ENCODE results near the gene USP2.

Gene USP2

DNA sequence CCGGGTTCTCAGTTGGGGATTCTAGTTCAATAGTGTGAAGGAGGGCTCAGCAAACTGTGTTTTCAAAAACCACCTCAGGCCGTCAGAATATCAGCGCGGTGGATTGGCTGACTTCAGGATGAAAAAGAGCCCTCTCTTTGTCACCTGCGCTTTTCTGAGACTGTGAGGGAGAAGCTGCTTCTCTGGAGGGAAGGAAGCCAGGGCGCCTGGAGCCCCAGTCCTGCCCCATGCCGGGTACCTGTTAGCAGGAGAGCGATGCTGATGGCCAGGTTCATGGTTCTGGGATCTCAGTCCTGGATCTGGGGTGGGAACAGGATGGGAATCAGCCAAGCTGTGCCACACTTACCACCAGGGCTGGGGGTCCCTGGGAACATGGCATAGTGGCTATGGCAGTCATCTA lies 39.1 kb upstream of the USP2 start:
- Histone ChIP-seq H3K27me3 (ENCODE audit: control insufficient read depth in 1 of 2, insufficient read depth in 2 of 2, low read length in 2 of 2) (peaks cover 16 to 33% of the 10 kb centered on the region in 2 donors), H3K27ac (ENCODE audit: low read length) (no peak overlapping the region), H3K4me3 (ENCODE audit: low read length in 2 of 2) (no peak overlapping the region), H3K9me3 (ENCODE audit: control insufficient read depth in 2 of 2, low read length in 2 of 2) (no peaks in the 10 kb centered on the region), H3K36me3 (ENCODE audit: control insufficient read depth in 2 of 2, insufficient read depth in 2 of 2, low read length in 2 of 2) (no peaks in the 10 kb centered on the region), H3K9ac (ENCODE audit: low read length in 2 of 2) (no peak overlapping the region), H3K4me1 (ENCODE audit: control insufficient read depth, insufficient read depth, low read length) (peaks cover 30% of the 10 kb centered on the region)

DNA sequence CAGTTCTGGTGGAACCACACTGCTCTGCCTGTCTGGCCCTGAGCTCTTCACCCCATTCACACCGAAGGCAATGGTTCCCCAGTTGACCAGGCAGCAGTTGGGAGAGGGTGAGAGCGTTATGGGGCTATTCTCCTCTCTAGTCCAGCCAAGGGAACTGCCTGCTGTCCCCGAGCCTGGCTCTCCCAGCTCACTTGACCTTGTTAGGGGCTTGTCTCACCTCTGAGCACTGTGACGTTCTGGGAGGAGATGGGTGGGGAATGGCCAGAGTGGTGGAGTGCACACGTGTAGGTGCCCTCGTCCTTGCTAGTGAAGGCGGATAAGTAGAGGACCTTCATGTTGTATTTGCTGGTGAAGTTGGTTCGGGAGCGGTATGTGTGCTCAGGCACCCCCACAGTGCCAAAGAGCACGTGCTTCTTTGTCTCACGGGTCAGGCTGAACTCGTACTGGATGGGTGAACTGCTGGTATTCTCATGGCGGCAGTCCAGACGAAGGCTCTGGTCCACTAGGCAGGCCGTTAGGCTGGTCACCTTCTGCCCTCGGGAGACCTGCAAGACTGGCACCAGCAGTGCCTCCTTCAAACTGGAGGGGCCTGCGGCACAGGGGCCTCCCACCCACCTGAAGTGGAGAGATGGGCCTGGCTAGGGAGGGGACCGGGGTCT lies 38.5 kb upstream of the USP2 start:
- H3K9ac ChIP-seq (ENCODE audit: low read length in 2 of 2): no peak overlapping the region
- no peaks in the 10 kb centered on the region for H3K9me3 ChIP-seq (ENCODE audit: control insufficient read depth in 2 of 2, low read length in 2 of 2)
- H3K36me3 ChIP-seq (ENCODE audit: control insufficient read depth in 2 of 2, insufficient read depth in 2 of 2, low read length in 2 of 2): no peaks in the 10 kb centered on the region
- no peak overlapping the region for H3K27ac ChIP-seq (ENCODE audit: low read length)
- peaks cover 27% of the 10 kb centered on the region for H3K4me1 ChIP-seq (ENCODE audit: control insufficient read depth, insufficient read depth, low read length)
- peaks cover 16 to 33% of the 10 kb centered on the region in 2 donors for H3K27me3 ChIP-seq (ENCODE audit: control insufficient read depth in 1 of 2, insufficient read depth in 2 of 2, low read length in 2 of 2)
- no peak overlapping the region for H3K4me3 ChIP-seq (ENCODE audit: low read length in 2 of 2)

GRCh38 chr11:119419246-119419645 lies 37.8 kb upstream of the USP2 start:
- Histone ChIP-seq H3K9me3 (ENCODE audit: control insufficient read depth in 2 of 2, low read length in 2 of 2) (no peaks in the 10 kb centered on the region), H3K27ac (ENCODE audit: low read length) (no peak overlapping the region), H3K4me3 (ENCODE audit: low read length in 2 of 2) (no peak overlapping the region), H3K4me1 (ENCODE audit: control insufficient read depth, insufficient read depth, low read length) (peaks cover 24% of the 10 kb centered on the region), H3K36me3 (ENCODE audit: control insufficient read depth in 2 of 2, insufficient read depth in 2 of 2, low read length in 2 of 2) (no peaks in the 10 kb centered on the region), H3K9ac (ENCODE audit: low read length in 2 of 2) (no peak overlapping the region), H3K27me3 (ENCODE audit: control insufficient read depth in 1 of 2, insufficient read depth in 2 of 2, low read length in 2 of 2) (peaks cover 16 to 33% of the 10 kb centered on the region in 2 donors)

GRCh38 chr11:119418759-119419158 lies 37.3 kb upstream of the USP2 start:
- no peaks in the 10 kb centered on the region for H3K9me3 ChIP-seq (ENCODE audit: control insufficient read depth in 2 of 2, low read length in 2 of 2)
- H3K27ac ChIP-seq (ENCODE audit: low read length): no peak overlapping the region
- H3K36me3 ChIP-seq (ENCODE audit: control insufficient read depth in 2 of 2, insufficient read depth in 2 of 2, low read length in 2 of 2): no peaks in the 10 kb centered on the region
- H3K9ac ChIP-seq (ENCODE audit: low read length in 2 of 2): no peak overlapping the region
- H3K27me3 ChIP-seq (ENCODE audit: control insufficient read depth in 1 of 2, insufficient read depth in 2 of 2, low read length in 2 of 2): peaks cover 16 to 33% of the 10 kb centered on the region in 2 donors
- no peak overlapping the region for H3K4me3 ChIP-seq (ENCODE audit: low read length in 2 of 2)
- peaks cover 22% of the 10 kb centered on the region for H3K4me1 ChIP-seq (ENCODE audit: control insufficient read depth, insufficient read depth, low read length)

DNA sequence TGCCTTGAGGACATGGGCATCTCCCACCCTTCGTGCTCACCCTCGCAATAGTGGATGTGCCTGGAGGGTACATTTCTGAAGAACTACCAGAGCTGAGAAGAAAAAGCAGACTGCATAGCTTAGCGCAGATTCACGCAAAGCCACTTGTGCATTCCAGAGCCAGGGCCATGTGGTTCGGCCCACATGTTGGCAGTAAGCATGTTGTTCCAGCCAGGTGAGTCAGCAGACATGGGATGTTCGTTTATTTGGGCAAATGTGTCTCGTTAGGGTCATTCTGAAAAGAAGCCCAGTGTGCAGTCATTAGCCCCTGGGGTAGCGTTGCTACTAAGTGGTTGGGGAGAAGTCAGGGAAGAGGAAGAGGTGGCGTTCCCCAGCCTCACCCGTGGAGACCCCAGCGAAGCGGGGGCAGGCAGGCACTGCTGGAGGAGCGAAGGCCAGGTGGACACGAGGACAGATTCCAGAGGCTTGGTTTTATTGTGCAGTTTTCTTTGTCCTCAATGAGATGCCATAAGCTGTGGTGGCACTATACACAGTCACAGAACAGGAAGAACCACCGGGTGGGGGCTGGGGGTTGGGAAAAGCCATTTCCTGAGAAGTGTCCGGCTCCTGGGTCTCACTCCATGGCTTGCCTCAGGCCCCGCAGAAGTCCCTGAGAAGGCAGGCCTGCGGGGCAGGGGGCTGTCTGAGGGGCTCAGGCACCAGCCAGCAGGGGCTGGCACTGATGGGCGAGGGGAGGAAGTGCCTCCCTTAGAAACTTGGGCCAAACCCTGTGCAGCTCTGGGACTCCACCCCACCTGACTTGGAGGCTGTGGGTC lies 36.4 kb upstream of the USP2 start:
- no peaks in the 10 kb centered on the region for H3K9me3 ChIP-seq (ENCODE audit: control insufficient read depth in 2 of 2, low read length in 2 of 2)
- no peak overlapping the region for H3K4me3 ChIP-seq (ENCODE audit: low read length in 2 of 2)
- H3K9ac ChIP-seq (ENCODE audit: low read length in 2 of 2): no peak overlapping the region
- H3K27ac ChIP-seq (ENCODE audit: low read length): no peak overlapping the region
- peaks cover 20% of the 10 kb centered on the region for H3K4me1 ChIP-seq (ENCODE audit: control insufficient read depth, insufficient read depth, low read length)
- peaks cover 16 to 33% of the 10 kb centered on the region in 2 donors for H3K27me3 ChIP-seq (ENCODE audit: control insufficient read depth in 1 of 2, insufficient read depth in 2 of 2, low read length in 2 of 2)
- H3K36me3 ChIP-seq (ENCODE audit: control insufficient read depth in 2 of 2, insufficient read depth in 2 of 2, low read length in 2 of 2): no peaks in the 10 kb centered on the region

DNA sequence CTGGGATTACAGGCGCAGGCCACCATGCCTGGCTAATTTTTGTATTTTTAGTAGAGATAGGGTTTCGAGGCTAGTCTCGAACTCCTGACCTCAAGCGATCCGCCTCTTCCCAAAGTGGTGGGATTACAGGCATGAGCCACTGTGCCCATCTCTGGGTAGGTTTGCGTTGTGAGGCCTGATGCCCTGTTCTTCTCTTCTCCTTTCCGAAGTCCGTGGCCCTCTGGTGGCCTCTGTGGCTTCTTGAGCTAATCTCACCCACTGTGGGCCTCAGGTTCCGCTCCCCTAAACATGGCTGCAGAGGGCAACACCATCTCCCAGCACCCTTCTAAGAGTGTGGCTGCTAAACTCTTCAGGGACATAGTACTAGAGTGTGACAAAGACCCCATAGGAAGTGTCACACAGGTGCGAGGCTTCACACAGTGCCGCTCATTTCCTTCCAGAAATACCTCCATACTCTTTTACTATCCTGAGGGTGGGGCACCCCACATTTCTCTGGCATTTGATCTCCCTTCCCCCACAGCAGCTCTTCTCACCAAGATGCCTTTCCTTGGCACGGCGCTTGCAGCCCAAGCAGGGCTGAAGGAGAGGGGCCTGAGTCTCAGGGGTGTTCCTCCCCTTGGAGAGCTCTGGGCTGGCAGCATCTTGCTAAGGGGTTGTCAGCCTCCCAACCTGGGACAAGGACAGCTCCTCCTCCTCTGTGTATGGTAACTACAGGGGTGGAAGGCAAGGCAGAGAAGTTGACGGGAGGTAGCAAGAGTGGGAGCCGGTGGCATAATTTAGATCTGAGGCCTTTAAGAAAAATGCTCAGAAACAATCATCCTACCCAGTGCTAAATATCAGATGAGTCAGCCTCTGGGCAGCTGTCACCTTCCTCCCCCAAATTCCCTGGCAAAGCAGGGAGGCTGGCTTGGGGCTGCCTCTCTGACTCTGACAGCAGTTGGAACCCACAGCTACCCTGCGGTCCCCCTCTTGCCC lies 35.4 kb upstream of the USP2 start:
- Histone ChIP-seq H3K4me1 (ENCODE audit: control insufficient read depth, insufficient read depth, low read length) (peaks cover 9% of the 10 kb centered on the region), H3K36me3 (ENCODE audit: control insufficient read depth in 2 of 2, insufficient read depth in 2 of 2, low read length in 2 of 2) (no peaks in the 10 kb centered on the region), H3K4me3 (ENCODE audit: low read length in 2 of 2) (no peak overlapping the region), H3K27me3 (ENCODE audit: control insufficient read depth in 1 of 2, insufficient read depth in 2 of 2, low read length in 2 of 2) (peaks cover 15 to 31% of the 10 kb centered on the region in 2 donors), H3K27ac (ENCODE audit: low read length) (no peak overlapping the region), H3K9ac (ENCODE audit: low read length in 2 of 2) (no peak overlapping the region), H3K9me3 (ENCODE audit: control insufficient read depth in 2 of 2, low read length in 2 of 2) (no peaks in the 10 kb centered on the region)

DNA sequence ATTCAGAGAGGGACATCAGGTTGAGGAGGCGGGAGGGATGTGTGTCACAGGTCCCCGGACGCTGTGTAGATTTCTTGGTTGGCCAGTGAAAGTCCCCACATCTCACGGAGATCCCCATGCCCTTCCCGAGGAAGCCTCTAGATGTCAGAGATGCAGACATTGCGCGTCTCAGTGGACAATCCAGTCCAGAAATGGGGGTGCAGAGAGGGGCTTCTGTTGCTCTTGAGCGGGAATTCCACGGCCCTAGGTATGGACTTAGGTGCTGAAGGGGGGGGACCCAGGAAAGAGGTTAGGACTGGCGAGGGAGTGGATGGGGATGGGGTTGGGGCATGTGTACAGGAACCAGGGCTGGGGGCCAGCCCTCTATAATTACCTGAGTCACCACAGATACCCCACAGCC lies 34.5 kb upstream of the USP2 start:
- no peaks in the 10 kb centered on the region for H3K36me3 ChIP-seq (ENCODE audit: control insufficient read depth in 2 of 2, insufficient read depth in 2 of 2, low read length in 2 of 2)
- no peak overlapping the region for H3K9ac ChIP-seq (ENCODE audit: low read length in 2 of 2)
- peaks cover 10 to 24% of the 10 kb centered on the region in 2 donors for H3K27me3 ChIP-seq (ENCODE audit: control insufficient read depth in 1 of 2, insufficient read depth in 2 of 2, low read length in 2 of 2)
- H3K4me1 ChIP-seq (ENCODE audit: control insufficient read depth, insufficient read depth, low read length): peaks cover 5% of the 10 kb centered on the region
- no peak overlapping the region for H3K4me3 ChIP-seq (ENCODE audit: low read length in 2 of 2)
- H3K27ac ChIP-seq (ENCODE audit: low read length): no peak overlapping the region
- no peaks in the 10 kb centered on the region for H3K9me3 ChIP-seq (ENCODE audit: control insufficient read depth in 2 of 2, low read length in 2 of 2)

GRCh38 chr11:119415517-119415916 lies 34.0 kb upstream of the USP2 start:
- Histone ChIP-seq H3K4me3 (ENCODE audit: low read length in 2 of 2) (no peak overlapping the region), H3K9ac (ENCODE audit: low read length in 2 of 2) (no peak overlapping the region), H3K4me1 (ENCODE audit: control insufficient read depth, insufficient read depth, low read length) (peaks cover 5% of the 10 kb centered on the region), H3K27me3 (ENCODE audit: control insufficient read depth in 1 of 2, insufficient read depth in 2 of 2, low read length in 2 of 2) (peaks cover 10 to 20% of the 10 kb centered on the region in 2 donors), H3K36me3 (ENCODE audit: control insufficient read depth in 2 of 2, insufficient read depth in 2 of 2, low read length in 2 of 2) (no peaks in the 10 kb centered on the region), H3K9me3 (ENCODE audit: control insufficient read depth in 2 of 2, low read length in 2 of 2) (no peaks in the 10 kb centered on the region), H3K27ac (ENCODE audit: low read length) (no peak overlapping the region)

- no peak overlapping the region for H3K4me3 ChIP-seq (ENCODE audit: low read length in 2 of 2)
- no peak overlapping the region for H3K27ac ChIP-seq (ENCODE audit: low read length)
- H3K9me3 ChIP-seq (ENCODE audit: control insufficient read depth in 2 of 2, low read length in 2 of 2): no peaks in the 10 kb centered on the region
- no peaks in the 10 kb centered on the region for H3K36me3 ChIP-seq (ENCODE audit: control insufficient read depth in 2 of 2, insufficient read depth in 2 of 2, low read length in 2 of 2)
- H3K4me1 ChIP-seq (ENCODE audit: control insufficient read depth, insufficient read depth, low read length): peaks cover 5% of the 10 kb centered on the region
- peaks cover 4 to 14% of the 10 kb centered on the region in 2 donors for H3K27me3 ChIP-seq (ENCODE audit: control insufficient read depth in 1 of 2, insufficient read depth in 2 of 2, low read length in 2 of 2)
- no peak overlapping the region for H3K9ac ChIP-seq (ENCODE audit: low read length in 2 of 2)
Measured at GRCh38 chr11:119414734-119415133, 33.2 kb upstream of the USP2 start.

- H3K9ac ChIP-seq (ENCODE audit: low read length in 2 of 2): no peak overlapping the region
- H3K36me3 ChIP-seq (ENCODE audit: control insufficient read depth in 2 of 2, insufficient read depth in 2 of 2, low read length in 2 of 2): peaks cover 0 to 2% of the 10 kb centered on the region in 2 donors
- H3K4me1 ChIP-seq (ENCODE audit: control insufficient read depth, insufficient read depth, low read length): peaks cover 5% of the 10 kb centered on the region
- peaks cover under 1 to 11% of the 10 kb centered on the region in 2 donors for H3K27me3 ChIP-seq (ENCODE audit: control insufficient read depth in 1 of 2, insufficient read depth in 2 of 2, low read length in 2 of 2)
- H3K9me3 ChIP-seq (ENCODE audit: control insufficient read depth in 2 of 2, low read length in 2 of 2): no peaks in the 10 kb centered on the region
- H3K4me3 ChIP-seq (ENCODE audit: low read length in 2 of 2): no peak overlapping the region
- no peak overlapping the region for H3K27ac ChIP-seq (ENCODE audit: low read length)
Measured at GRCh38 chr11:119414321-119414720, 32.8 kb upstream of the USP2 start.

All from stomach smooth muscle (tissue), 2 donors.